ENCODE measurements around the gene CCDC187.

The CCDC187 gene

GRCh38 chr9:136220017-136220729 is 83.7 kb downstream of the CCDC187 start:
- DNase-seq (ENCODE audit: low read depth in 1 of 2, low spot score in 1 of 2): no peak
- in situ Hi-C loops (cut with HindIII; ENCODE audit: low pct_unique_long_range_greater_than_20kb, low sequenced_read_pairs): no loop called here
- no peak for TF ChIP-seq JUND (IDR thresholded peaks at IDR 0.05; ENCODE audit: low read depth)

GRCh38 chr9:136219276-136219675 is 84.6 kb downstream of the CCDC187 start:
- TF ChIP-seq JUND (IDR thresholded peaks at IDR 0.05; ENCODE audit: low read depth): no peak
- in situ Hi-C loops (cut with HindIII; ENCODE audit: low pct_unique_long_range_greater_than_20kb, low sequenced_read_pairs): no loop called here

GRCh38 chr9:136218673-136219072 is 85.2 kb downstream of the CCDC187 start:
- peak in 1 of 2 experiments; percentile 25 for DNase-seq (ENCODE audit: low read depth in 1 of 2, low spot score in 1 of 2)
- no peak for TF ChIP-seq JUND (IDR thresholded peaks at IDR 0.05; ENCODE audit: low read depth)
- in situ Hi-C loops (cut with HindIII; ENCODE audit: low pct_unique_long_range_greater_than_20kb, low sequenced_read_pairs): no loop called here

More at GRCh38 chr9:136219276-136219675, 84.6 kb downstream of the CCDC187 start:
- no peak for DNase-seq (ENCODE audit: low read depth in 1 of 2, low spot score in 1 of 2)

- no peak for DNase-seq (ENCODE audit: low read depth in 1 of 2, low spot score in 1 of 2)
- in situ Hi-C loops (cut with HindIII; ENCODE audit: low pct_unique_long_range_greater_than_20kb, low sequenced_read_pairs): no loop called here
- no peak for TF ChIP-seq JUND (IDR thresholded peaks at IDR 0.05; ENCODE audit: low read depth)
Measured at GRCh38 chr9:136218271-136218670, 85.6 kb downstream of the CCDC187 start.

- DNase-seq (ENCODE audit: low read depth in 1 of 2, low spot score in 1 of 2): no peak
- no peak for TF ChIP-seq JUND (IDR thresholded peaks at IDR 0.05; ENCODE audit: low read depth)
- in situ Hi-C loops (cut with HindIII; ENCODE audit: low pct_unique_long_range_greater_than_20kb, low sequenced_read_pairs): no loop called here
Measured at GRCh38 chr9:136216541-136217244, 87.2 kb downstream of the CCDC187 start.

GRCh38 chr9:136213733-136214132 is 90.2 kb downstream of the CCDC187 start:
- TF ChIP-seq JUND (IDR thresholded peaks at IDR 0.05; ENCODE audit: low read depth): no peak
- in situ Hi-C loops (cut with HindIII; ENCODE audit: low pct_unique_long_range_greater_than_20kb, low sequenced_read_pairs): no loop called here
- DNase-seq (ENCODE audit: low read depth in 1 of 2, low spot score in 1 of 2): no peak

- no peak for TF ChIP-seq JUND (IDR thresholded peaks at IDR 0.05; ENCODE audit: low read depth)
- no peak for DNase-seq (ENCODE audit: low read depth in 1 of 2, low spot score in 1 of 2)
- in situ Hi-C loops (cut with HindIII; ENCODE audit: low pct_unique_long_range_greater_than_20kb, low sequenced_read_pairs): no loop called here
Measured at GRCh38 chr9:136212345-136212950, 91.4 kb downstream of the CCDC187 start.

GRCh38 chr9:136211441-136212344 is 92.2 kb downstream of the CCDC187 start:
- in situ Hi-C loops (cut with HindIII; ENCODE audit: low pct_unique_long_range_greater_than_20kb, low sequenced_read_pairs): no loop called here
- DNase-seq (ENCODE audit: low read depth in 1 of 2, low spot score in 1 of 2): no peak
- TF ChIP-seq JUND (IDR thresholded peaks at IDR 0.05; ENCODE audit: low read depth): no peak

GRCh38 chr9:136211006-136211405 is 92.9 kb downstream of the CCDC187 start:
- no peak for TF ChIP-seq JUND (IDR thresholded peaks at IDR 0.05; ENCODE audit: low read depth)
- no peak for DNase-seq (ENCODE audit: low read depth in 1 of 2, low spot score in 1 of 2)
- in situ Hi-C loops (cut with HindIII; ENCODE audit: low pct_unique_long_range_greater_than_20kb, low sequenced_read_pairs): no loop called here

GRCh38 chr9:136210276-136210675 is 93.6 kb downstream of the CCDC187 start:
- TF ChIP-seq JUND (IDR thresholded peaks at IDR 0.05; ENCODE audit: low read depth): no peak
- in situ Hi-C loops (cut with HindIII; ENCODE audit: low pct_unique_long_range_greater_than_20kb, low sequenced_read_pairs): no loop called here

GRCh38 chr9:136209786-136210185 is 94.1 kb downstream of the CCDC187 start:
- no peak for TF ChIP-seq JUND (IDR thresholded peaks at IDR 0.05; ENCODE audit: low read depth)
- in situ Hi-C loops (cut with HindIII; ENCODE audit: low pct_unique_long_range_greater_than_20kb, low sequenced_read_pairs): no loop called here
- DNase-seq (ENCODE audit: low read depth in 1 of 2, low spot score in 1 of 2): no peak

More at GRCh38 chr9:136210276-136210675, 93.6 kb downstream of the CCDC187 start:
- DNase-seq (ENCODE audit: low read depth in 1 of 2, low spot score in 1 of 2): no peak

- in situ Hi-C loops (cut with HindIII; ENCODE audit: low pct_unique_long_range_greater_than_20kb, low sequenced_read_pairs): no loop called here
- no peak for TF ChIP-seq JUND (IDR thresholded peaks at IDR 0.05; ENCODE audit: low read depth)
Measured at GRCh38 chr9:136209232-136209631, 94.7 kb downstream of the CCDC187 start.

More at GRCh38 chr9:136209232-136209631, 94.7 kb downstream of the CCDC187 start:
- DNase-seq (ENCODE audit: low read depth in 1 of 2, low spot score in 1 of 2): no peak

Measured in T47D (cell line).